NCI-H345 (cell line): ENCODE data around the gene TPD52L1.
"Not testable (repeated sequence)": the region's sequence is repeated elsewhere in the genome, so short reads cannot be mapped to it uniquely, and the experiment has no call there.

Experiments used
- DNase-seq: peaks from one replicate; lab custom pipeline; 2025; lab: John Stamatoyannopoulos, UW

Gene TPD52L1

GRCh38 chr6:125142618-125143017 is 11.0 kb upstream of the TPD52L1 start:
- DNase-seq, result no peak

GRCh38 chr6:125144822-125145221 is 8.8 kb upstream of the TPD52L1 start:
- no peak for DNase-seq

- DNase-seq, result no peak
These were observed 4.1 kb upstream of the TPD52L1 start for GRCh38 chr6:125149256-125150144.

GRCh38 chr6:125151700-125152099 is 1.9 kb upstream of the TPD52L1 start:
- no peak for DNase-seq

- no peak for DNase-seq
These were observed 666 bp downstream of the TPD52L1 start for GRCh38 chr6:125154118-125154760.

GRCh38 chr6:125154761-125155135 is 1.2 kb downstream of the TPD52L1 start:
- no peak for DNase-seq

- DNase-seq, result no peak
These were observed 1.8 kb downstream of the TPD52L1 start for GRCh38 chr6:125155344-125155743.

GRCh38 chr6:125156496-125156895 is 2.9 kb downstream of the TPD52L1 start:
- no peak for DNase-seq

- DNase-seq, result no peak
These were observed 3.7 kb downstream of the TPD52L1 start for GRCh38 chr6:125157280-125157679.

GRCh38 chr6:125157725-125158124 is 4.2 kb downstream of the TPD52L1 start:
- DNase-seq, result no peak

- not testable (repeated sequence) for DNase-seq
These were observed 9.8 kb downstream of the TPD52L1 start for GRCh38 chr6:125163339-125163738.

GRCh38 chr6:125163811-125164210 is 10.2 kb downstream of the TPD52L1 start:
- DNase-seq, result no peak

- DNase-seq, result no peak
These were observed 11.1 kb downstream of the TPD52L1 start for GRCh38 chr6:125164696-125165095.

GRCh38 chr6:125165256-125165655 is 11.7 kb downstream of the TPD52L1 start:
- DNase-seq, result no peak

- no peak for DNase-seq
These were observed 12.2 kb downstream of the TPD52L1 start for GRCh38 chr6:125165776-125166175.

GRCh38 chr6:125166711-125167110 is 13.1 kb downstream of the TPD52L1 start:
- no peak for DNase-seq

- DNase-seq, result no peak
These were observed 14.0 kb downstream of the TPD52L1 start for GRCh38 chr6:125167579-125167978.

GRCh38 chr6:125169058-125169457 is 15.5 kb downstream of the TPD52L1 start:
- no peak for DNase-seq

GRCh38 chr6:125169522-125169921 is 15.9 kb downstream of the TPD52L1 start:
- no peak for DNase-seq

GRCh38 chr6:125170376-125170775 is 16.8 kb downstream of the TPD52L1 start:
- no peak for DNase-seq

- no peak for DNase-seq
These were observed 19.9 kb downstream of the TPD52L1 start for GRCh38 chr6:125173341-125174095.

GRCh38 chr6:125174626-125175025 is 21.1 kb downstream of the TPD52L1 start:
- DNase-seq, result no peak
